ENCODE measurements around the gene KBTBD6. TPM values are rescaled to one million over a fixed set of nuclear protein-coding genes. Genes with fewer than 3 reads are reported as not detected.

The KBTBD6 gene
- total and polyA plus RNA-seq, 2 of the 8 experiments (the other 6 are each of a cell fraction or from before 2014, with no cell fraction given), result 4.5 to 11.3 TPM

DNA sequence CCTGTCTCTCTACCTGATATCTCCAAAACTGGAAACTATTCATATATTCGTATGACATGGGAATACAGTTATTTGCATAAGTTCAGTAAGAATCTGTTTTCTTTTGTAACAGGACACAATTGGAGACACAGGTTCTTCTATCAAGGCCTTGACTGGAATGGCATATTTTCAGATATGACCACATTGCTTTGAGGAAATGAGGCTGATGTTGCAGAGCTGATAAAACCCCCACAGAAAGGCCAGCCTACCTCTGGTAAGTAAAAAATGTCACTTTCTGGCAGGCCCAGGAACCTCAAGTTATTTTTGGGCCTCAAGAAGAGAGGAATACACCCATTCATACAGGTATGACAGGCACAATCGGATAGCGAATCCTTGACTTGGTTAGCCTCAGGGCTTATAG is 29.5 kb upstream of the KBTBD6 start:
- Histone ChIP-seq H4K5ac (ENCODE audit: insufficient read length, low read depth, low read length) (no peak overlapping the region), H3K9me3 (ENCODE audit: insufficient read depth in 2 of 2, low read depth in 1 of 2, low read length in 1 of 2) (no peaks in the 10 kb centered on the region), H2BK5ac (ENCODE audit: low read depth, low read length) (no peak overlapping the region), H2AK5ac (ENCODE audit: low read depth, low read length) (no peak overlapping the region), H2BK20ac (ENCODE audit: low read length) (no peak overlapping the region), H4K8ac (ENCODE audit: extremely low read depth, insufficient read depth, low read length) (no peak overlapping the region), H3K9ac (replicated peaks in 1 of 4; ENCODE audit: extremely low read depth in 1 of 4, low read depth in 3 of 4, low read length in 3 of 4) (no peak overlapping the region), H3K23me2 (ENCODE audit: low read depth, low read length) (no peaks in the 10 kb centered on the region), H3K79me1 (ENCODE audit: low read depth, low read length) (no peaks in the 10 kb centered on the region), H3K4me1 (replicated peaks in 1 of 4; ENCODE audit: control insufficient read depth in 3 of 4, insufficient read depth in 4 of 4, low read length in 3 of 4) (peaks cover 1 to 10% (median 4%) of the 10 kb centered on the region in 4 experiments; a peak in 4 of 7 replicates), H2BK120ac (replicated peaks; ENCODE audit: low read depth, low read length) (no peak overlapping the region), H3K23ac (ENCODE audit: insufficient read length) (no peak overlapping the region), H3K36me3 (ENCODE audit: control insufficient read depth in 2 of 4, insufficient read depth in 4 of 4, low read length in 3 of 4) (no peaks in the 10 kb centered on the region; a peak in 1 of 8 replicates), H4K91ac (replicated peaks; ENCODE audit: insufficient read length, low read length) (no peak overlapping the region), H2BK12ac (ENCODE audit: low read depth, low read length) (no peak overlapping the region), H3K4ac (replicated peaks; ENCODE audit: insufficient read length, low read depth, low read length) (no peak overlapping the region), H3K79me2 (ENCODE audit: control insufficient read depth in 1 of 2, insufficient read depth in 2 of 2, low read length in 2 of 2) (no peaks in the 10 kb centered on the region), H3K27me3 (replicated peaks in 1 of 4; ENCODE audit: control insufficient read depth in 3 of 4, extremely low read depth in 1 of 4, insufficient read depth in 3 of 4, low read length in 3 of 4) (no peaks in the 10 kb centered on the region), H3K14ac (ENCODE audit: insufficient read length) (no peak overlapping the region), H4K20me1 (replicated peaks in 1 of 2; ENCODE audit: control insufficient read depth in 1 of 2, insufficient read depth in 2 of 2, low read length in 2 of 2) (no peaks in the 10 kb centered on the region), H3K4me2 (ENCODE audit: insufficient read depth in 1 of 2, low read depth in 2 of 2, low read length in 2 of 2) (no peak overlapping the region), H3K56ac (replicated peaks; ENCODE audit: insufficient read length, low read depth, low read length) (no peak overlapping the region), H2AFZ (ENCODE audit: low read length) (no peak overlapping the region), H3K27ac (ENCODE audit: low read depth, low read length) (no peak overlapping the region), H2BK15ac (ENCODE audit: low read length) (no peak overlapping the region), H3K18ac (ENCODE audit: extremely low read depth, low read length) (no peak overlapping the region), H3K4me3 (ENCODE audit: extremely low read depth in 1 of 4, insufficient read depth in 2 of 4, low read depth in 3 of 4, low read length in 4 of 4) (no peak overlapping the region)
- DNase-seq (ENCODE audit: low read depth in 1 of 2, low spot score in 2 of 2), result no peak
- POLR2A ChIA-PET (ENCODE audit: partially characterized antibody), result no interaction called here
- WGBS, 2 experiments (ENCODE audit: extremely low coverage in 1 of 2, insufficient coverage in 1 of 2, insufficient read length in 1 of 2, insufficient replicate concordance in 2 of 2, low coverage in 1 of 2, low lambda C conversion rate in 2 of 2, missing lambda C conversion rate in 1 of 2), result 85% methylated on average over 3 of the region's 3 CpGs; no CpG with 5 or more reads in 1 of the 2 experiments
- CTCF ChIA-PET (ENCODE audit: partially characterized antibody), result interaction anchor here (1.7 kb wide), 1 partner anchor 10 kb away, joined by 6 read pairs; no protein-coding TSS in a partner anchor
- FAIRE-seq, result no peak
- no peak for TF ChIP-seq BCL11A (IDR thresholded peaks at IDR 0.05; ENCODE audit: low read depth in 2 of 2, low read length in 2 of 2)
- no peak for TF ChIP-seq CBX8 (IDR thresholded peaks at IDR 0.05; ENCODE audit: borderline replicate concordance, low read depth, low read length)
- TF ChIP-seq, protein P1, sequence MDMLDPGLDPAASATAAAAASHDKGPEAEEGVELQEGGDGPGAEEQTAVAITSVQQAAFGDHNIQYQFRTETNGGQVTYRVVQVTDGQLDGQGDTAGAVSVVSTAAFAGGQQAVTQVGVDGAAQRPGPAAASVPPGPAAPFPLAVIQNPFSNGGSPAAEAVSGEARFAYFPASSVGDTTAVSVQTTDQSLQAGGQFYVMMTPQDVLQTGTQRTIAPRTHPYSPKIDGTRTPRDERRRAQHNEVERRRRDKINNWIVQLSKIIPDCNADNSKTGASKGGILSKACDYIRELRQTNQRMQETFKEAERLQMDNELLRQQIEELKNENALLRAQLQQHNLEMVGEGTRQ (IDR thresholded peaks at IDR 0.05; ENCODE audit: low read length), result no peak
- TF ChIP-seq SRF (IDR thresholded peaks at IDR 0.05; ENCODE audit: low read depth, low read length), result no peak
- TF ChIP-seq GTF2F1 (IDR thresholded peaks at IDR 0.05; ENCODE audit: borderline replicate concordance, low read depth, low read length), result no peak
- TF ChIP-seq, protein P2, sequence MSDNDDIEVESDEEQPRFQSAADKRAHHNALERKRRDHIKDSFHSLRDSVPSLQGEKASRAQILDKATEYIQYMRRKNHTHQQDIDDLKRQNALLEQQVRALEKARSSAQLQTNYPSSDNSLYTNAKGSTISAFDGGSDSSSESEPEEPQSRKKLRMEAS (IDR thresholded peaks at IDR 0.05), result no peak
- TF ChIP-seq POLR2AphosphoS5 (IDR thresholded peaks at IDR 0.05; ENCODE audit: low read depth, low read length), result no peak
- TF ChIP-seq HDAC2 (IDR thresholded peaks at IDR 0.05; ENCODE audit: borderline replicate concordance in 1 of 2, low read depth in 2 of 2, low read length in 2 of 2), result no peak
- no peak for TF ChIP-seq BRCA1 (IDR thresholded peaks at IDR 0.05; ENCODE audit: low read depth, low read length)
- no peak for TF ChIP-seq CREB1 (IDR thresholded peaks at IDR 0.05)
- no peak for TF ChIP-seq POLR2A (IDR thresholded peaks at IDR 0.05; ENCODE audit: control extremely low read depth in 1 of 2, low read depth in 2 of 2, low read length in 2 of 2)
- TF ChIP-seq CHD2 (IDR thresholded peaks at IDR 0.05; ENCODE audit: low read length), result no peak
- TF ChIP-seq SP1 (IDR thresholded peaks at IDR 0.05; ENCODE audit: low read depth, low read length), result no peak
- no peak for TF ChIP-seq ASH2L (IDR thresholded peaks at IDR 0.05; ENCODE audit: low read length)
- no peak for TF ChIP-seq TBP (IDR thresholded peaks at IDR 0.05; ENCODE audit: low read depth, low read length)

All from H1 (cell line).